LHCN-M2 (cell line): ENCODE measurements around the gene MGAT4A. TPM values are rescaled to one million over a fixed set of nuclear protein-coding genes. Genes with fewer than 3 reads are reported as not detected.

Source experiments
- DNase-seq: peaks from one replicate; pipeline ENCODE4 v3.0.0-alpha.2; 2012; ENCODE audit warnings: low read depth
- total RNA-seq: library from RNA; depleted of rRNA; stranded (reverse); fragments of >200 nt; gene quantifications from 2 replicates; pipeline ENCODE4 v1.2.3, GENCODE V29; 2014

Gene MGAT4A
- total RNA-seq, 1 experiment from 2014 or later, result 0.17 TPM

GRCh38 chr2:98658816-98659490 lies 72.0 kb downstream of the MGAT4A start:
- DNase-seq, result no peak

GRCh38 chr2:98656800-98657199 lies 74.1 kb downstream of the MGAT4A start:
- DNase-seq, result no peak

GRCh38 chr2:98654699-98655495 lies 76.0 kb downstream of the MGAT4A start:
- DNase-seq, result no peak

- DNase-seq, result no peak
Measured at GRCh38 chr2:98650998-98651397, 79.9 kb downstream of the MGAT4A start.

- DNase-seq, result no peak
Measured at GRCh38 chr2:98649992-98650375, 80.9 kb downstream of the MGAT4A start.

GRCh38 chr2:98649135-98649991 lies 81.6 kb downstream of the MGAT4A start:
- peak; percentile 67 for DNase-seq

GRCh38 chr2:98648451-98648850 lies 82.5 kb downstream of the MGAT4A start:
- DNase-seq, result no peak

- DNase-seq, result no peak
Measured at GRCh38 chr2:98647636-98648035, 83.3 kb downstream of the MGAT4A start.

- DNase-seq, result no peak
Measured at GRCh38 chr2:98643496-98644100, 87.3 kb downstream of the MGAT4A start.

GRCh38 chr2:98637401-98638147 lies 93.4 kb downstream of the MGAT4A start:
- DNase-seq, result no peak

GRCh38 chr2:98634406-98635092 lies 96.4 kb downstream of the MGAT4A start:
- peak; percentile 21 for DNase-seq

GRCh38 chr2:98632351-98632750 lies 98.6 kb downstream of the MGAT4A start:
- no peak for DNase-seq

GRCh38 chr2:98623657-98624056 lies 107.3 kb downstream of the MGAT4A start:
- DNase-seq, result no peak

GRCh38 chr2:98617149-98617548 lies 113.8 kb downstream of the MGAT4A start:
- DNase-seq, result no peak

GRCh38 chr2:98615481-98615880 lies 115.5 kb downstream of the MGAT4A start:
- DNase-seq, result no peak

- no peak for DNase-seq
Measured at GRCh38 chr2:98614024-98614739, 116.8 kb downstream of the MGAT4A start.

GRCh38 chr2:98608962-98609604 lies 121.8 kb downstream of the MGAT4A start:
- peak; percentile 45 for DNase-seq

GRCh38 chr2:98608116-98608961 lies 122.6 kb downstream of the MGAT4A start, which contains the start of the genes COA5 and UNC50:
Gene COA5 (minus strand): TSS chr2:98608512. CDS start chr2:98608405, 107 bp downstream.
Gene UNC50 (plus strand): TSS chr2:98608589. CDS start chr2:98609760, 1,171 bp downstream.
- peak; percentile 86 for DNase-seq
